ENCODE data around the gene LRBA.

LRBA gene

DNA sequence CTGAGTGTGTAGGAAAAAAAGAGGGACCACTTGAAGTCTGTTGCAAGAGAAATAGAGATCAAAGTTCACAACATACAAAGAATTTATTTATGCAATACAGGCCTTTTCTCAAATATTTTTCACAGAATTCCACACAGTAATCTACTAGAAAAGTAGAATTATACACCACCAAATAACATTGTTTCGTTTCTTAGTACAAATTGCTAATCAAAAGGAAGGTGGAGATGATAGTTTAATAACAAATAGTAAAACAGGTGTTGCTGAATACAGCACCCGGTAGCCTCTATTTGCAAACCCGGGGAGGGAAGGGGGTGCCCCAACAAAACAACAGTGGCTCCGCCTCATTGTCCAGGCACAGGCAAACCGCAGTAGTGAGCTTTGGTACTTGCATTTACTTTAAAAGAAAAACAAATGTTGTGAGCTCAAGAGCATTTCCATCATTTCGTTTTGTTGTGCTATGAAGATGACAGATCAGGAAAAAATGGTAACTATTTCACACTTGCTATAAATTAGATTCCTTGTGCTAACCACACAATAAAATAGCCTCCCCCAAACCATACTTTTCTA, 750.4 kb downstream of the LRBA start:
- DNase-seq (ENCODE audit: low spot score), result no peak

DNA sequence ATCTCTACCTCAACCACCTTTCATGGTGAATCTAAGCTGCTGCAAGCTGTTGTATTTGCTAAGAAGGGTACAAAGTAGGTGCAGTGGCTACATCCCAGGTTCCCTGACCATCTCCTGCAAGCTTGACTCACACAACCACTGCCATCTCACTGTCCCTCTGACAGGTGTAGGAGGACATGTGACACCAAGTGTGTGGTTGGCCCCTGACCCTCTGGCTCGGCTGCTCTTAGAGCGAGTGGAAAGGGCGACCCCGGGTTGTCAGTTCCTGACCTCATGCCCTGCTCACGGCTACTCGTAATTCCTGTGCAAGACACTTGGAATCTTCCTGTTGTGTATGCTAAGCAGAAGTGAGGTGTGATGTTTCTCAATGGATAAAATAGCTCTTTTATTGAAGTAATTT, 752.5 kb downstream of the LRBA start:
- no peak for DNase-seq (ENCODE audit: low spot score)

DNA sequence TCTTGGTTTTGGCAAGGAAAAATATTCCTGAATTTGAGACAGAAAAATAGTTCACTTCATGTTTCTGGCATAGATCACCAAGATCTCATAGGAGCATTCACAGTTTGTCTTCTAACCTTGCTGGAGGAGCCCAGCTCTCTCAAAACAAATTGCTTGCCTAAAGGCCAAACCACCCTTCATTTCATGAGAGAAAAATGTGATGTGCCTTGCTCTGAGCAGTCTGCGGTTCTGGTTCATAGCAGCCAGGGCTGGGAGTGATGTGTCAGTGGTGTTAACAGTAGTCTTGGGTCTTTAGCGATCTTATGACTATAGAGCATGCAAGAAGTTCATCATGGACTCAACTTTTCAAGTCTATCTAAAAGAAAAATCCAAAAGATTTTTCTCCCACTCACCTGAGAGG, 753.5 kb downstream of the LRBA start:
- DNase-seq (ENCODE audit: low spot score), result no peak

DNA sequence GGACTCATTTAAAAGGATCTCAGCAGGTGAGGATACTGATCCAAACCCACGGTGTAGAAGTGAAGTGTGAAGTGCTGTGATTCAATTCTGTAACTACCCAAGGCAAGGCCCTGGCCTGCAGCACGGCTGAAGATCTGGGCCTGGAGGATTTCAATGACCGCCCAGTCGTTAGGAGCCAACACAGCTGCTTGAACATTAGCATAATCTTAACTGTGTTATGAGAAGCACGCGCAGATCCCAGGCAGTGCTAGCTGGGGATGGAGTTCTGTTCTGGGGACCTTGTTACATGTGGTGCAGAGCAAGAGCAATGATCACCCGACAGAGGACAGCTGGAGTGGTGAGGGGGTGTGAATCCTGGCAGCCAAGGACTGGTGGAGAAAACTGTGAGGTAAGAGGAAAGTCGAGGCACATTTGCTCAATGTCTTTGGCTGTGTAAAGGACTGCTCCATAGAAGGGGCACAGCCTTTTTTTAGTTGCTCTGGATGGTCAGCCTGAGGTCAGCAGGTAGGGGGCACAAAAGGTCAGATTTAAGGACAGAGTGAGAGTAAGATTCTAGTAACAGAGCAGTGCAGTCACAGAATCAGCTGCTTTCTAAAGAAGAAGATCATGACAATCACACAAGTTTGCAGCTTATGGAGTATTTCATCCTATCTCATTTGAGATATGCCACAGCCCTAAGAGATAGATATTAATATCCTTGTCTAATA, 755.1 kb downstream of the LRBA start:
- no peak for DNase-seq (ENCODE audit: low spot score)

DNA sequence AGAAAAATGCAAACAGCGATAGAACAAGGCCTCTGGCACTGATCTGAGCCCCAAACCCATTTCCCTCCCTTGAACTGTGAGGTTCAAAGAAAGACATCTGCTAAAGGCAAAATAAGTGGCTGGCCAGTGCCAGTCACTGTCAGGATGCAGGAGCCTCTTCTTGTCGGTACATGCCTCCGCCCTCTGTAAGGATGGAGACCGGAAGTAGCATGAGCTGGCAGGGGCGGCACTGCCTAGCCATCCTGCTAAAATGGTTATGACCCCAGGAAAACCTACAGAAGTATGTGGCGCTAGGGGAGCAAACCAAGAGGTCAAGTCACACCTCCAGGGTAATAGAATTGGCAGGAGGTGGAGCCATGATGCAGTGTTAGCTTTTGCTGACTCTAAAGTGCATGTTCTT, 756.5 kb downstream of the LRBA start:
- no peak for DNase-seq (ENCODE audit: low spot score)

DNA sequence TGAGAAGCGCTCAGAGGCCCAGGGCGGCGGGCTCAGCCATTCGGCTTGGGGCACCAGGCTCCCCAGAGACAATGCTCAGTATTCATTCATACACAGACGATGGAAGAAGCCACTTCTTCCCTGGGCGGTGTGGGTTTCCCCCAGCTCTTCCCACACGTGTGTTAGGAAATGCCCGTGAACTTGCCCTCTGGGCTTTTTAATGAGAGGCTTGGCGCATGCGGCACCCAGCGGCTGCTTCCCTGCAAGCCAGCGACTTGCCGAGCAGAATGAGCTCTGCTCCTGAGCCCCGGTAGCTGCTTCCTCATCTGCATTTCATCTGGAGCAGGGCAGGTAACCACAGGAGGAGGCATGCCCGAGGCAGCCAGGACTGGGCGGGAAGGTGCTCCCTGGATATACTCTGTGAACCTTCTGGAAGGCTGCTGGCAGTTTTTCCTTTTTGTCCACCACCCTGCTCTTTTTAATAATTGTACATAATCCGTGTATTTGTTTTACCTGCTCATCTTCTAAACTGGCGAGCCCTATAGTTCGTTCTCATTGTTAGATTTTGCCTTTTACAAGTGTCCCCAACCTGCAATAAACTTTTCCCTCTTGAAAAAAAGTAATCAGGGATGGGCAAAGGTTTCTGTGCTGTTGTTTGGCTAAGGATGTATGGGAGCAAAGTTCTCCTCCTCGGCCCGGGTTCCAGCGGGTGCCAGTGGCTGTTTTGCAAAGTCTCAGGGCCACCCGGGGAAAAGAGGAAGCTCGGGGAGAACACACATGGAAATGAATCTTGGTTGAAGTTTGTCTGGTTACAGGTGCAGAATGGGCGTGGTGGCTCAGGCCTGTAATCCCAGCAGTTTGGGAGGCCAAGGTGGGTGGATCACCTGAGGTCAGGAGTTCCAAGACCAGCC, 758.0 kb downstream of the LRBA start:
- no peak for DNase-seq (ENCODE audit: low spot score)

DNA sequence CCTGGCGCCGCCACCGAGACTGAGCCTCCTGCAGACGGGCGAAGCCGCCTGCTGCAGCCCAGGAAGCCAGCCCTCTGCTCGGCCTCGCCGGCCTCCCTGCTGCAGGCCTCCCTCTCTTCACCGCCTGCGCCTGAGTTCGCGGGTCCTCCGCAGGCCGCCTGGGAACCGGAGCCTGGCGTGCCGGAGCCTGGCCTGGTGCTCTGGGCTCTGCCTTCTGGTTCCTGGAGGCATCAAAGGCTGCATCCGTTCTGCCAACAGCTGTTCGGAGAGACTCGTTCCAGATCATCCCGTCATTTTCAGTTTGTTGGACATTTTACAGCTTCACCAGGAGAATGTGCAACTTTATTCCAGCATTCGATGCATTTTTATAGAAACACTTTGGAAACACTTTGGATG, 758.9 kb downstream of the LRBA start:
- no peak for DNase-seq (ENCODE audit: low spot score)

DNA sequence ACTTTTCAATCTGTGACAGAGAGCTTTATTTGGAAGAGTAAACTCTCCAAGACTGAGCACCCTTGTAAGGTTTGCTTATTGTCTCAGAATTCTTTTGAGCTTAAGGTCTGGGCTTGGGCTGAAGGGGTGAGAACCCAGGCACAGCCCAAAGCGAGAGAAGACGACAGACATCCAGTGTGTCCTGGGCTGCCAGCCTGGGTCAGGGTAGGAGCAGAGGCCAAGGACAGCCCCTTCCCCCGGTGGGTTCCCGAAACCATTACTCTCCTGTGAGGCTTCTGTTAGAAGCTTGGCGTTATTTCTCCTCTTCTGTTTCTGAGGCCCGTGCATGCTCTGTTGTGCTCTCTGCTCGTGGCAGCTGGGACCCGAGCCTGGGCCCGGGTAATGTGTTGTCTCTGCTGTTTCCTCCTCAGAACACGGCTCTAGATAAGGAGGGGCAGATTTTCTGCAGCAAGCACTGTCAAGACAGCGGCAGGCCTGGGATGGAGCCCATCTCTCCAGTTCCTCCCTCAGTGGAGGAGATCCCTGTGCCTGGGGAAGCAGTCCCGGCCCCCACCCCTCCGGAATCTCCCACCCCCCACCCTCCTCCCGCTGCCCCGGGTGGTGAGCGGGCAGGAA, 759.4 kb downstream of the LRBA start:
- no peak for DNase-seq (ENCODE audit: low spot score)

DNA sequence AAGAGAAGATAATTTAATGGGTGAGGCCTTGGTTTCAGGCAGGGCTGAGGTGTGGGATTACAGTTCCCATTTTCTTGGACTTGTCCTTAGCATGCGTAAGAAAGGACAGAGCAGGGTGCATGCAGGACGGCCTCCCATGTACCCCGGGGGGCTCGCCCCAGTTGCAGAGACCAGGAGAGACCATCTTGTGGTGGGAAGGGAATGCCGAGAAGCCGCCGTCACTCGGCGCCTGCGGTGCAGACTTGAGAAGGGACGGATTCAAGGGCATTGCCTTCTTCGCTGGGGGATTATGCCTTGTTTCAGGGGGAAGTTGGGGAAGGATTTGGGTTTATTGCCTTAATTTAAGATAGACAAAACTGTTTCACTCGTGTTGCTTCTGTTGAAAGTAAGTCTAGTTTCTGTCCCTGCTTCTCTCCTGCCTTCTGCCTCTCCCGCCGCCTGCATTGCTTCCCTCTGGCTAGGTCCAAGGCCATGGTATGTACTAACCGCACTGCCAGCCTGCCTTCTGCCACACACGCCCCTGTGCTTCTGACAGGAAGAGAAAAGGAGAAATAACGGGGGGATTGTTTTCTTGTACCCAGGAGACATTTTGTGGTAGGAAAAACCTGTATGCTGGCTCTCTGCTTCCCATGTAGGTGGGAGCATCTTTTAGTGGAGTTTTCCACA, 761.0 kb downstream of the LRBA start:
- DNase-seq (ENCODE audit: low spot score), result no peak

DNA sequence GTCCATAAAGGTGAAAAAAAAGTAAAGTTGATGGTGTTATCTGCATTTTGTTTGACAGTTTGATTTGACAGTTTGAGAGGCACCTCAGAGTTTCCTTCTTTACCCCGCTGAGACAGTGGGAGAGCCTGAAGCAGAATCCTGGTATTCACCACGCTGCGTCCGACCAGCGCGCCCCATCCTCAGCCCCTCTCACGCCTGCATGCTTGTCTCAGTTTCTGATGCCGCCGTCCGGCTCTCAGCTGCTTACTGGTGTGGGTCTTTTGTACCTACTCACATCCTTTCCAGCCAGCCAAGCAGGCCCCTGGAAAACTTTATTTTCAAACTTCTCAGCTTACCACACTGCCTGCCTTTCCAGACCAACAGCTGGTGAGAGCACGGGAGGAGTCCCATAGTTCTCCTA, 761.7 kb downstream of the LRBA start:
- DNase-seq (ENCODE audit: low spot score), result no peak

DNA sequence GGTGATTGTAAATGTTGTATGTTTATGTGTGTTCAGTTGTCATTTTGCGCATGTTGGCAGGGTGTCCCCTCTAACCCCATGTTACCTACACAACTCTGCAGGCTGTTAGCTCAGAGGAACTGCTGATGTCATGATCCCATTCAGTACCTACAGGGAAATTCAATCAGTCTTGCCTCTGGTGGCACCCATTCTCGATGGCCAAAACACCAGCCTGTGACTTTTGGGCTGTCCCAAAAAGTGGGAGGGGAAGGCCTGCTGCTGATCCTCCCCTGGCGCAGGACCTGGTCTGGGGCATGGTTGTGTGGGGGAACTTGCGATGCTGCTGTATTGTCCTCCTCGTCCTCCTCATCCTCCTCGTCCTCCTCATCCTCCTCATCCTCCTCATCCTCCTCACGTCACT, 762.3 kb downstream of the LRBA start:
- no peak for DNase-seq (ENCODE audit: low spot score)

DNA sequence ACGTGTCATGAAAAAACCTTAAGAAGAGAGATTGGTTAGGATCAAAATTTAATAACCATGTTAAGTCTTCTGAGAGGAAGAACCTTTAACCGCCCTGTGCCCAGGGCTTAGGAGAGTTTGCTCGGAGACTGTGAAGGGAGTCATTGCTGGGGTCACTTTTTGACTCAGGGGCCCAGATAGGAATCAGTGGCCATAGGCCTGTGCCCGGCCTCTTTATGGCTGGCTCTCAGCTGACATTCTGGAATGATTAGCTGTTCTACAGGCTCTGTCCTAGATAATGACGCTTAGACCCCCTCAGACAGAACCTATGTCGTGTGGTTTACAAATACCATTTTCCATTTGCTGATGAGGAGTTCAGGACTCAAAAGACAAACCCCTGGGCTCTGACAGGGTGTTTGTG, 762.8 kb downstream of the LRBA start:
- no peak for DNase-seq (ENCODE audit: low spot score)

DNA sequence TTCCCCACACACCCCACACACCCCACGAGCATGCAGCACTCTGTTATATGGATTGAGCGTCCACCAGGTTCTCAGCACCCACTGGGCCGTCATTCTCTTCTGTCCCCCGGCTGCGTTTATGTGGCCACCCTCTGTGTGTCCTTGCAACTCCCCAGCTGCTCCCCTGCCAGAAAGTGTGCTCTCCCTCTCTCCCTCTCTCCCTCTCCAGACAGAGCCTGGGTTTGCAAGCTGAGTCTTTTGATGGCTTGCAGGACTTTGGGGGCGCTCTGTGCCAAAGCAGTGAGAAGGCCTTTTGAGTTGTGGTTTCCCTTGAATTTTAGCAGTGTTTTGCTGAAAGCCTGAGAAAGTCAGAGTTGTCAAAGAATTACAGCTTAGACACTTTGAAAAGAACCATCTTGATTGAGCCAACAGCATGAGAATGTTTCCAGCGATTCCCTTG, 763.3 kb downstream of the LRBA start:
- no peak for DNase-seq (ENCODE audit: low spot score)

DNA sequence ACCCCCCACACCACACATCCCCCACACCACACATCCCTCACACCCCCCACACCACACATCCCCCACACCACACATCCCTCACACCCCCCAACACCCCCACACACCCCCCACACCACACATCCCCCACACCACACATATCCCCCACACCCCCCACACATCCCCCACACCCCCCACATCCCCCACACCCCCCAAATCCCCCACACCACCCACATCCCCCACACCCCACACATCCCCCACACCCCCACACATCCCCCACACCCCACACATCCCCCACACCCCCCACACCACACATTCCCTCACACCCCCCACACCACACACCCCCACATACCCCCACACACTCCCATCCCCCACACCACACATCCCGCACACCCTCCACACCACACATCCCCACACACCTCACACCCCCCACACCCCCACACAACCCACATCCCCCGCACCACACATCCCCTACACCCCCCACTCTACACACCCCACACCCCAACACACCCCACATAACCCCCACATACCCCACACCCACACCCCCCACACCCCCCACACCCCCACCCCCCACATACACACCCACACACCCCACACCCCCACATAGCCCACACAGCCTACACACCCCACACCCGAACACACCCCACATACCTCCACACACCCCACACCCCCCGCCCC, 764.0 kb downstream of the LRBA start:
- no peak for DNase-seq (ENCODE audit: low spot score)

DNA sequence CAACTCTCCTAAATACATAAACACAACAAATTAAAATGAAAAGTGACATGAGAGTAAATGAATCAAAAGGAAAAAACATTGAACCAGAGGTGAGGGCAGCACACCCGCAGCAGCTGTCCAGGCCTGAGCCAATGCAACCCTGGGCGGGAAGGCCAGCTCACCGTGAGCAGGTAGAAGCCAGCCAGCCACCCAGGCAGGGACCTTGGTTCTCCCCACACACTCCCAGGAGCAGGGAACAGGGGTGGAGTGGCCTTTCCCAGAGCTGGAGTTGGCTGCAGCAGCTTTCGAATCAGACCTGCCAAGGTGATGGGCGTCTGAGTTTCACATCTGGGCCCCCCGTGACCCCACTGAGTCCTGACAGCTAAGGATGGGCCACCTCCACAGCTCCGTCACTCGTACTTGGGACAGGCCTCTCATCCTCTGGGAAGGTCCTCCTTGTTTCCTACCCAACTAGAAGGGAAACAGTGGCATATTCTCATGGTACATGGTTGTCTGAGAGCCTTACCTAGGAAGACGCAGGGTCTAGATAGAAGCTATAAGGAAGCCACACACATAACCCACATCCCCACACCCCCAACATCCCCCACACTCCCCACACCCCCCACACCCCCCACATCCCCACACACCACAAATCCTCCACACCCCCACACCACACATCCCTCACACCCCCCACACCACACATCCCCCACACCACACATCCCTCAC, 764.6 kb downstream of the LRBA start:
- no peak for DNase-seq (ENCODE audit: low spot score)

DNA sequence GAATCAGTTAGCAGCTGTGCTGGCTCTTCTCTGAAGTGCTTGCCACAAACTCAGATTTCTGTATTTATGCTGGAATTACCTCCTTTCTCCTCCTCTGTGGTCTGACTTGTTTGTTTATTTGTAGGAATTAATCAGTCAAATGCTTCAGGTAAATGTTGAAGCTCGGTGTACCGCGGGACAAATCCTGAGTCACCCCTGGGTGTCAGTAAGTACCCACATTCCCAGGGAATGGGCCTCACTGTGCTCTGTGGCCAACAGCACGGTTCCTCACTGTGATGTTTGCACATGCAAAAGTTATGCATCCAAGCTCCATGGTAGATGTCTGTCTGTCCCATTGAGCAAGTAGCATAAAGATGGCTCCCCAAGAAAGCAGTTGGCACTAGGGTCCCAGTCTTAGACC, 766.9 kb downstream of the LRBA start:
- DNase-seq (ENCODE audit: low spot score), result no peak

DNA sequence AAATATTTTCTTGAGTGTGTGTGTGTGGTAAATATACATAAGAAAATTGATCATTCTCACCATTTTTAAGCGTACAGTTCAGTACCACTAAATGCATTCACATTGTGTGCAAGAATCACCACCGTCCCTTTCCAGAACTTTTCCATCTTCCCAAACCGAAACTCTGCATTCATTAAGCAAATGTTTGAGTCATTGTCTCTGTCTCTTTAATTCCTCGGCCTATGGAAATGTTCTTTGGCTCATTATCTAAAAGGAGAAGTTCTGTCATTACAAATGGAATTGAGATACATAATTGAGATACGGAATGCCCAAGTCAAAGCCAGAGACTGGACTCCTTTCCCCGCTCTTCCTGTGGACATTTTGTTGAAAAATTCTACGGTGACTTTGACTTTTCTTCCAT, 767.9 kb downstream of the LRBA start:
- DNase-seq (ENCODE audit: low spot score), result no peak

DNA sequence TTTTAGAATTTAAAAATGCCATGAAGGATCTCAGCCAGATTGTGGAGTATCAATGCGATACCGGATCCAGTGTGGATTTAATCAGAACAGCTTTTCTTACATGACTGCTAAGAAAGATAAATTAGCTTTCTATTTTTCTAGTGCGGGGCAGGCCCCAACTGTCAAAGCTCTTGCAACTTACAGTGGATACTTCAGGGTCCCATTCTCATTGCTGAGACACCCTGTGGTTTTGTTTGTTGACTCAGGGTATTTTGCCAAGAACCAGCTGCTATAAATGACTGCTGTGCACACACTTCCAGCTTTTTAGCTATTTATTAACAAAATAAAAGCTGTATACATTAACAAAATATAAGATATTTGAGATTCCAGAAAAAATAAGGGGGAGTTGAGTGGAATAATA, 770.5 kb downstream of the LRBA start:
- DNase-seq (ENCODE audit: low spot score), result no peak

DNA sequence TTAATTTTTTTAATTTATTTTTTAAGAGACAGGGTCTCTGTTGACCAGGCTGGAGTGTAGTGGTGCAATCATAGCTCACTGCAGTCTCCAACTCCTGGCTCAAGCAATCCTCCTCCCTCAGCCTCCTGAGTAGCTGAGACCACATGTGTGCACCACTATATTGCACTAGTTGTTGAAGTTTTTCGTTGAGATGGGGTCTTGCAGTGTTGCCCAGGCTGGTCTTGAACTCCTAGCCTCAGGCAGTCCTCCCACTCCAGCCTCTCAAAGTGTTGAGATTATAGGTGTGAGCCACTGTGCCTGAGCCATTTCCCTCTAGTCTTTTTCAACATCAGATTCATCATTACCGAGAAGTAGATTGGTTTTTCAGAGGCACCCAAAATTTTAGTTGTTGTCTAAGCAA, 771.2 kb downstream of the LRBA start:
- no peak for DNase-seq (ENCODE audit: low spot score)

DNA sequence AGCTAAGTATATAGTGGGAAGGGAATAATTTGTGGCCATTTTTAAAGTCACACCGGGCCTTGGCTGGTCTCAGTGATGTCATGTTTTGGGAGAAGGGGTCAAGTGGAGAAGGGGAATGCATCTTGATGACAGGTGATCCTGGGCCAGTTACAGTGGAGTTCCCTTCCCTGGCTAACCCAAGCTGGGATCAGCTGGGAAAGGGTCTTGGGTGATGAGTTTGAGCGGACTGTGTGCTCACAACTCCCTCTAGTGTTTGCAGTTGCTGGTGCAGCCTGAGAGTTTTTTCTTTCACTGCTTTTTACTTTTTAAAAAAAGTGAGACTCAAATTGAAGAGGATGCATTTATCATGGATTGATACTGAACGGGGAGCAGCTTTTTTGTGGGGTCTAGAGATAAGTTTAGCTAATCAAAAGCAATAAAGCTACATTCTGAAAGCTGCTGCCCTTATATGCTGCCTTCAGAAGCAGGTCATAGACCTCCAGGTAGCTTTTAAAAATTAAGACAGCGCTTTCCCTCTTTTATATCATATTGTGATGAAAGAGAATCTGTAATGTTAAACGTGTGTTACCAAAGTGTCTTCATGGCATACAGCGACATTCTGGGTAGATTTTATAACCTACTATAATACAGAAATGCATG, 772.1 kb downstream of the LRBA start:
- peak; percentile 61 for DNase-seq (ENCODE audit: low spot score)

DNA sequence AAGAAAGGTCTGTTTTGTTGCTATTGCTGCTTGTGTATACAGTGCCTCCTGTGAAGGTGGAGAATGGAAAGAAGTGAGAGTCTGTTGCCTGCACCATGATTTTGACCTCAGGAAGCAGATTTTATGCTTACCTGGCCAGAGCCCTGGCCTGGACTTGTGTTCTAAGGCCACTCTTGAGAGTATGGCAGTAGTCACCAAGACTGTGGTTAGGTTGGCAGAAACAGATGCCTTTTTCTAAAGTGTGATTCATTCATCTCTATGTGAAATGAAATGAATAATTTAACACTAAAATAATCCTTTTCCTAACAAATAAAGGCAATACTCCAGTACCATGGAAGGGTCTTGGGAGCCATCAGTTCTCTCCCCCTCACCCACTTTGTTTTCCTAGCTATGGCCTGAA, 775.1 kb downstream of the LRBA start:
- DNase-seq (ENCODE audit: low spot score), result no peak
